ENCODE measurements around the gene CDC6.

Gene CDC6

GRCh38 chr17:40351359-40352236, 63.9 kb downstream of the CDC6 start:
- no peak for DNase-seq (ENCODE audit: low read depth in 2 of 3, low spot score in 2 of 3)

- no peak for DNase-seq (ENCODE audit: low read depth in 2 of 3, low spot score in 2 of 3)
Observed at GRCh38 chr17:40352237-40352778, 64.6 kb downstream of the CDC6 start.

- DNase-seq (ENCODE audit: low read depth in 2 of 3, low spot score in 2 of 3), result no peak
Observed at GRCh38 chr17:40352779-40353394, 65.2 kb downstream of the CDC6 start.
